ENCODE measurements around the gene TLN1. TPM values are rescaled to one million over a fixed set of nuclear protein-coding genes. Genes with fewer than 3 reads are reported as not detected.

Gene TLN1
- total and polyA plus RNA-seq, 10 of the 15 experiments (the other 5 are each of a cell fraction or from before 2014, with no cell fraction given): 11.6 to 305 (median 71.9) TPM

DNA sequence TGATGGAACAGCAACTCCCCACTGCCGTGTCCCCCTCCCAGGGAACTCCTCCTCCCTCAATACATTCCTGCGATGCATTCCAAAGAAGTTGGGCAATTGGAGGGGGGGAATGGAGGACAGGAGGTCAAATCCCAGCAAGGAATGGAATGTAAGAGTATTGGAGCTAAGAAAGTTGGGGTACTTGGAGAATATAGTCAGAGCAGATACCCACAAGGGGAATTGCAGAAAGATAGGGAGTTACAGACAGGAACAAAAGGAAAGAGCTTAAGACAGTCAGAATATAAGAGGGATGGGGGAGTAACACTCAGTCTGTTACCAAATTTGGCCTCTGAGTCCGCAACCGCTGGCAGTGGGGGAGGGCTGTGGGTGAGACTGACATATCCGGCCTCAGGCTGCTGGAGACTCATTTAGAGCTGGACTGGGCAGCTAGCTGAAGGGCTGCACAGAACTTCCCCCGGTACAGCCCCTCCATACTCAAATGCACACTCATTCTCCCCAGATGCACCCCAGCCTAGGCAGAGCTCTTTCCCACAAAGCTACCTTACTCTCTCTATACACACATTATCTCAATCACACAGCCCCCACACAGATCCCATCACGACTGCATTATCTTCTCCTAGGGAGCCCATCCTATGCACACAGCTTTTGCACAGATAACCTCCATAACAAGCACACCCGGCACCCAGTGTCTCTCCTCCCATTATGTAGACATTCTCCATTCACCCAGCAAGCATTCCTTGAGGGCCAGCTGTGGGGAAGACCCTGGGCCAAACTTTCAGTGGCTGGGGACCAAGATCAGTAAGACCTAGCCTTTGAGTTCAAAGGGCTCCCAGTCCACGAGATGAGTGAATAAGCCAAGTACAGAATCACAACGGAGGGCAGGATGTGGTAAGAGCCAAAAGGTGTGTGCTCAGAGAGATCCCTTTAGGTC lies 3.7 kb downstream of the TLN1 start (continued):
- TF ChIP-seq IRF5 (IDR thresholded peaks at IDR 0.05; ENCODE audit: borderline replicate concordance) (no peak), TCF7 (IDR thresholded peaks at IDR 0.05; ENCODE audit: borderline replicate concordance) (peak; percentile 49), NR2F1 (conservative IDR thresholded peaks at IDR 0.05) (no peak), MEF2A (IDR thresholded peaks at IDR 0.05; ENCODE audit: insufficient read depth, low read depth, low read length) (peak; percentile 91), SUZ12 (IDR thresholded peaks at IDR 0.05; ENCODE audit: unreplicated experiment) (no peak), STAT3 (IDR thresholded peaks at IDR 0.05; ENCODE audit: low read depth, low read length) (no peak), ZNF622 (IDR thresholded peaks at IDR 0.05) (no peak), EED (IDR thresholded peaks at IDR 0.05; ENCODE audit: low read depth) (peak; percentile 57), MYB (IDR thresholded peaks at IDR 0.05; ENCODE audit: borderline replicate concordance, low read depth, low read length) (no peak), SREBF2 (IDR thresholded peaks at IDR 0.05; ENCODE audit: low read length) (no peak), ZNF384 (IDR thresholded peaks at IDR 0.05; ENCODE audit: borderline replicate concordance, low read depth, low read length) (no peak), RAD21 (IDR thresholded peaks at IDR 0.05; ENCODE audit: insufficient read depth, low read depth, low read length) (no peak), ZNF592 (IDR thresholded peaks at IDR 0.05) (no peak), KLF5 (IDR thresholded peaks at IDR 0.05; ENCODE audit: partially characterized antibody) (no peak), EGR1 (IDR thresholded peaks at IDR 0.05; ENCODE audit: borderline replicate concordance in 1 of 2, low read depth in 2 of 2, low read length in 2 of 2) (no peak), GATAD2B (conservative IDR thresholded peaks at IDR 0.05; ENCODE audit: low read depth) (peak; percentile 58)
- TF ChIP-seq, protein P1, sequence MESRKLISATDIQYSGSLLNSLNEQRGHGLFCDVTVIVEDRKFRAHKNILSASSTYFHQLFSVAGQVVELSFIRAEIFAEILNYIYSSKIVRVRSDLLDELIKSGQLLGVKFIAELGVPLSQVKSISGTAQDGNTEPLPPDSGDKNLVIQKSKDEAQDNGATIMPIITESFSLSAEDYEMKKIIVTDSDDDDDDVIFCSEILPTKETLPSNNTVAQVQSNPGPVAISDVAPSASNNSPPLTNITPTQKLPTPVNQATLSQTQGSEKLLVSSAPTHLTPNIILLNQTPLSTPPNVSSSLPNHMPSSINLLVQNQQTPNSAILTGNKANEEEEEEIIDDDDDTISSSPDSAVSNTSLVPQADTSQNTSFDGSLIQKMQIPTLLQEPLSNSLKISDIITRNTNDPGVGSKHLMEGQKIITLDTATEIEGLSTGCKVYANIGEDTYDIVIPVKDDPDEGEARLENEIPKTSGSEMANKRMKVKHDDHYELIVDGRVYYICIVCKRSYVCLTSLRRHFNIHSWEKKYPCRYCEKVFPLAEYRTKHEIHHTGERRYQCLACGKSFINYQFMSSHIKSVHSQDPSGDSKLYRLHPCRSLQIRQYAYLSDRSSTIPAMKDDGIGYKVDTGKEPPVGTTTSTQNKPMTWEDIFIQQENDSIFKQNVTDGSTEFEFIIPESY (IDR thresholded peaks at IDR 0.05): no peak
- TF ChIP-seq, protein P2, sequence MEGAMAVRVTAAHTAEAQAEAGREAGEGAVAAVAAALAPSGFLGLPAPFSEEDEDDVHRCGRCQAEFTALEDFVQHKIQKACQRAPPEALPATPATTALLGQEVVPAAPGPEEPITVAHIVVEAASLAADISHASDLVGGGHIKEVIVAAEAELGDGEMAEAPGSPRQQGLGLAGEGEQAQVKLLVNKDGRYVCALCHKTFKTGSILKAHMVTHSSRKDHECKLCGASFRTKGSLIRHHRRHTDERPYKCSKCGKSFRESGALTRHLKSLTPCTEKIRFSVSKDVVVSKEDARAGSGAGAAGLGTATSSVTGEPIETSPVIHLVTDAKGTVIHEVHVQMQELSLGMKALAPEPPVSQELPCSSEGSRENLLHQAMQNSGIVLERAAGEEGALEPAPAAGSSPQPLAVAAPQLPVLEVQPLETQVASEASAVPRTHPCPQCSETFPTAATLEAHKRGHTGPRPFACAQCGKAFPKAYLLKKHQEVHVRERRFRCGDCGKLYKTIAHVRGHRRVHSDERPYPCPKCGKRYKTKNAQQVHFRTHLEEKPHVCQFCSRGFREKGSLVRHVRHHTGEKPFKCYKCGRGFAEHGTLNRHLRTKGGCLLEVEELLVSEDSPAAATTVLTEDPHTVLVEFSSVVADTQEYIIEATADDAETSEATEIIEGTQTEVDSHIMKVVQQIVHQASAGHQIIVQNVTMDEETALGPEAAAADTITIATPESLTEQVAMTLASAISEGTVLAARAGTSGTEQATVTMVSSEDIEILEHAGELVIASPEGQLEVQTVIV (IDR thresholded peaks at IDR 0.05; ENCODE audit: borderline replicate concordance, partially characterized antibody): no peak
